Astrocyte (in vitro differentiated cells and primary cell): ENCODE results near the gene HSPA4L.

ENCODE experiments used
- EZH2 ChIP-seq: IDR thresholded peaks from 2 replicates; pipeline ENCODE4 v1.6.1; 2012; ENCODE audit warnings: mild to moderate bottlenecking, low read length, inconsistent platforms; ENCODE audit not compliant: insufficient read depth
- TF ChIP-seq, protein P1 (sequence below): IDR thresholded peaks from 2 replicates; pipeline ENCODE4 v1.5.1; 2011; ENCODE audit warnings: low read depth, mild to moderate bottlenecking, inconsistent platforms, low read length, moderate library complexity; ENCODE audit not compliant: insufficient read depth

DNA sequence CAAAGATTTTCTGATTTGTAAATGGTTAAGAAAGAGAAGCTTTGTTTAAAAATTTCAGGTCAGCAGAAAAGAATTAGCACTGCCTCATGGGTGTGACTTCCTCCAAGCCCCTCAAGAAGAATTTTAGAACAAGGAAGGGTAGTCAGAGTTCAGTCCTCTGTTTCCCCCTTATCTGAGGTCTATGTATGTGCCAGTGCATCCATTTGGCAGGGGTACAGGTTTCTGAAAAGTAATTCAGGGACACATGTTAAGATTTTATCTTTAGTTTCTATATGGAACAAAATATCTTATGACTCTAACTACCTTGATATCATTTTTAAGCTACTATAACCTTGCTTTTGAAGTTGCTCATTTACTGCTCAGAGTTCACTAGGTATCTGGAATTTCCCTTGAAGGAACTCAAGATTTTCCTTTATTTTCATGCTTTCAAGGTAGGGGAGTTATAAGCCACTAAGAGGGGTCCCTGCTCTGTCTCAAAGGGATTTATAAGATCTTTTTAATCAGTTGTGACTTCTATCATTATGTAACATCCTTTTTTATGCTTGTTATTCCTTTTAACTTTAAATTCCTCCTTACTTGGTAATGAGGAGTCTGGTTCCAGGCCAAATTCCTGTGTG, 74.2 kb downstream of the HSPA4L start:
- TF ChIP-seq, protein P1, sequence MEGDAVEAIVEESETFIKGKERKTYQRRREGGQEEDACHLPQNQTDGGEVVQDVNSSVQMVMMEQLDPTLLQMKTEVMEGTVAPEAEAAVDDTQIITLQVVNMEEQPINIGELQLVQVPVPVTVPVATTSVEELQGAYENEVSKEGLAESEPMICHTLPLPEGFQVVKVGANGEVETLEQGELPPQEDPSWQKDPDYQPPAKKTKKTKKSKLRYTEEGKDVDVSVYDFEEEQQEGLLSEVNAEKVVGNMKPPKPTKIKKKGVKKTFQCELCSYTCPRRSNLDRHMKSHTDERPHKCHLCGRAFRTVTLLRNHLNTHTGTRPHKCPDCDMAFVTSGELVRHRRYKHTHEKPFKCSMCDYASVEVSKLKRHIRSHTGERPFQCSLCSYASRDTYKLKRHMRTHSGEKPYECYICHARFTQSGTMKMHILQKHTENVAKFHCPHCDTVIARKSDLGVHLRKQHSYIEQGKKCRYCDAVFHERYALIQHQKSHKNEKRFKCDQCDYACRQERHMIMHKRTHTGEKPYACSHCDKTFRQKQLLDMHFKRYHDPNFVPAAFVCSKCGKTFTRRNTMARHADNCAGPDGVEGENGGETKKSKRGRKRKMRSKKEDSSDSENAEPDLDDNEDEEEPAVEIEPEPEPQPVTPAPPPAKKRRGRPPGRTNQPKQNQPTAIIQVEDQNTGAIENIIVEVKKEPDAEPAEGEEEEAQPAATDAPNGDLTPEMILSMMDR = no peak
- no peak for TF ChIP-seq EZH2
